Omental fat pad (tissue), 4 donors: ENCODE measurements around the gene CREB5. TPM values are rescaled to one million over a fixed set of nuclear protein-coding genes. Genes with fewer than 3 reads are reported as not detected.

Source experiments
- ATAC-seq: fragments of 150-250 bp; one replicate; pipeline ENCODE4 v1.9.1; 2016; ENCODE audit warnings: mild to moderate bottlenecking, moderate library complexity; ENCODE audit not compliant: low FRiP score
- DNase-seq: peaks from one replicate; pipeline ENCODE4 v3.0.0-alpha.2; 2019; ENCODE audit warnings: low spot score
- total RNA-seq, 4 donors: library from RNA; depleted of rRNA; stranded (reverse); fragments of >200 nt; gene quantifications; one replicate each; pipeline ENCODE4 v1.1.0, GENCODE V29; 2016
- TF ChIP-seq, protein P1 (sequence below), 3 donors: fragments of 450-650 bp; IDR thresholded peaks; one replicate each; pipeline ENCODE4 v1.5.1; 2016 to 2017; ENCODE audit warnings: antibody characterized with exemption in 3 of 3, mild to moderate bottlenecking in 3 of 3, moderate library complexity in 2 of 3

CREB5 gene
- total RNA-seq, 4 donors from 2014 or later, result 27.9 to 87.0 (median 42.9) TPM

GRCh38 chr7:28503396-28503795 lies 91.1 kb downstream of the CREB5 start:
- TF ChIP-seq, protein P1, sequence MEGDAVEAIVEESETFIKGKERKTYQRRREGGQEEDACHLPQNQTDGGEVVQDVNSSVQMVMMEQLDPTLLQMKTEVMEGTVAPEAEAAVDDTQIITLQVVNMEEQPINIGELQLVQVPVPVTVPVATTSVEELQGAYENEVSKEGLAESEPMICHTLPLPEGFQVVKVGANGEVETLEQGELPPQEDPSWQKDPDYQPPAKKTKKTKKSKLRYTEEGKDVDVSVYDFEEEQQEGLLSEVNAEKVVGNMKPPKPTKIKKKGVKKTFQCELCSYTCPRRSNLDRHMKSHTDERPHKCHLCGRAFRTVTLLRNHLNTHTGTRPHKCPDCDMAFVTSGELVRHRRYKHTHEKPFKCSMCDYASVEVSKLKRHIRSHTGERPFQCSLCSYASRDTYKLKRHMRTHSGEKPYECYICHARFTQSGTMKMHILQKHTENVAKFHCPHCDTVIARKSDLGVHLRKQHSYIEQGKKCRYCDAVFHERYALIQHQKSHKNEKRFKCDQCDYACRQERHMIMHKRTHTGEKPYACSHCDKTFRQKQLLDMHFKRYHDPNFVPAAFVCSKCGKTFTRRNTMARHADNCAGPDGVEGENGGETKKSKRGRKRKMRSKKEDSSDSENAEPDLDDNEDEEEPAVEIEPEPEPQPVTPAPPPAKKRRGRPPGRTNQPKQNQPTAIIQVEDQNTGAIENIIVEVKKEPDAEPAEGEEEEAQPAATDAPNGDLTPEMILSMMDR (IDR thresholded peaks at IDR 0.05), result no peak
- no peak for ATAC-seq
- DNase-seq, result no peak

DNA sequence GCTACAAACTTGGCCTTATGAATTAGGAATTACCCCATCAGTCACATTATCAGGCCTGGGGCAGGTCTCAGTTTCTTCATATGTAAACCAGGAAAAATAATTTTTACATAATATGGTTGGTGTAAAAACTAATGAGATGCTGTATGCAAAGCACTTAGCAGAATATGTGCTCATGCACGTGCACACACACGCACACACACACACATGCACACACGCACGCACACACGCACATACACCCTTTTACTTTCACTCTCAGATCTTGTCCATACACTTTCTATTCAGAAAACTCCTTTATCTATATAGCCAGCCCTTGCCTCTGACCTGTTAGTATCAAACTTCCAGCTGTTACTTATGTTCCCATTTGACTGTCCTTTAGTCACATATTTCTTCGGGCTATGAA lies 92.7 kb downstream of the CREB5 start:
- ATAC-seq (no peak), DNase-seq (no peak)
- TF ChIP-seq, protein P1 (IDR thresholded peaks at IDR 0.05), result no peak

DNA sequence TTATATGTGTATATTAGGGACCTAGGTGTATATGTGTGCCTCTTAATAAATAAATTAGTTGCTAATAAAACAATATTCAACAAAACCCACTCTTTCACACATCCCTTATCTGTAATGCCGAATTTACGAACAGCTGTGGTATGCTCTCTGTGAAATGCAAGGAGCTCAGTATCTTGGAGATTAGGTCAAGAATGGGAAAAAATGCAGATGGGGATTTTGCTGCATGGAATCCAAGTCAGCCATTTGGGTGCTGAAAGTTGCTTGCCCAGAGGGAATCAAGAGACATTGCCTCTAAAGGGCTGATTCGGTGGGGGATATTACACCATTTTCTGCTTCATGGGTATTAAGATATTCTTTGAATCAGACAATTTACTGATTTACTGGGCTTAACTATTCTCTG lies 93.5 kb downstream of the CREB5 start:
- ATAC-seq, result no peak
- TF ChIP-seq, protein P1 (IDR thresholded peaks at IDR 0.05), result no peak
- no peak for DNase-seq

DNA sequence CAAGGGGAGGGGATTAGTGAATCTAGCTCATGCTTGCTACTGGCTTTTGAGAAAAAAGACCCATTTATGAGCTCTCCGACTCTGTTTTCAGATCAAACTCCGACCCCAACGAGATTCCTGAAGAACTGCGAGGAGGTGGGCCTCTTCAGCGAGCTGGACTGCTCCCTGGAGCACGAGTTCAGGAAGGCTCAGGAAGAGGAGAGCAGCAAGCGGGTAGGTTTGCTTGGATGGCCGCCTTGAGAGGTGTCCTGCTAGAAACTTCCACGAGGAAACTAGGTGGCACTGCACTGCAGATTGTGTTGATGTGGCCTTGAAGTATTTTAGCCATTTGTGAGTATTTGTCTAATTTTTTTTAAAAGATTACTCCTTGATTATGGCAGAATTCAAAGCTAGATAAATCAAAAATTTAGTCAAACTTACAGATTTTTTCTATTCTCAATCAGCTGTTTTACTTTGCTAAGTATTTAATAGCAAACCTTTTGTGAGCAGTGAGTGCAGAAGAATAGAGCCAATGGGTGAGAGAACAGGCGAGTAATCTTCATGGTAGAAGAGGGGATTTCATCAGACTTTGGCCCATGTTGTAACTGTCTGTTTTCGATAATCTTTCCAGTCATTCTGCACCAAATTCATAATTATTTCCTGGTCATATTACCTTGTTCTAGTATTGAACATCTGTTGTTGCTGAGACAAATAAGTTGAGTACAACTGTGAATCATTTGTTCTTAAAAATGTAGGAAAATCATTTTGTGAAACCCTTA lies 95.4 kb downstream of the CREB5 start:
- DNase-seq, result no peak
- TF ChIP-seq, protein P1 (IDR thresholded peaks at IDR 0.05), result no peak
- ATAC-seq, result no peak

- DNase-seq (no peak), ATAC-seq (peak; percentile 62)
- TF ChIP-seq, protein P1 (IDR thresholded peaks at IDR 0.05), result no peak
Measured at GRCh38 chr7:28509251-28510025, 97.1 kb downstream of the CREB5 start.

GRCh38 chr7:28510026-28510369 lies 97.7 kb downstream of the CREB5 start:
- DNase-seq, result no peak
- TF ChIP-seq, protein P1 (IDR thresholded peaks at IDR 0.05), result no peak
- ATAC-seq, result peak; percentile 16
